Stimulated activated CD8-positive, alpha-beta memory T cell treated with anti-CD3 and anti-CD28 coated beads, Interleukin-12 subunit alpha, Interleukin-12 subunit beta, amount 100 ng/mL, for 24 hours (primary cell): ENCODE data around the gene LNPEP.

Source experiments
- DNase-seq: peaks from one replicate; pipeline ENCODE4 v3.0.0-alpha.2; 2020; ENCODE audit errors: extremely low read depth

LNPEP gene

DNA sequence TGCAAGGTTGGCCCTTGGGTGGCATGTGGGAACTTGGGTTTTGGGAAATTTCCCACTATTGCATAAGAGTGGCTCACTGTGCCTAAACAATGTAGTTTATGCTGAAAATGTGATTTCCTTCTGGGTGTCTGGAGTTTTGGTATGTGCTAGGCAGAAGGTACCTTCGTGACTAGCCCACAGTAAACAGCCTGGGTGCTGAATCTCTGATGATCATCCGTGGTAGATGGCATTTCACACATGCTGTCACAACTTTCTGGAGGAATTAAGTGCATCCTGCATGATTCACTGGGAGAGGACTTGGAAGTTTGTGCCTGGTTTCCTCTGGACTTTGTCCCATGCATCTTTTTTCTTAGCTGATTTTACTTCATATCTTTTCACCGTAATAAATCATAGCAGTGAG is 64.5 kb downstream of the LNPEP start:
- no peak for DNase-seq

DNA sequence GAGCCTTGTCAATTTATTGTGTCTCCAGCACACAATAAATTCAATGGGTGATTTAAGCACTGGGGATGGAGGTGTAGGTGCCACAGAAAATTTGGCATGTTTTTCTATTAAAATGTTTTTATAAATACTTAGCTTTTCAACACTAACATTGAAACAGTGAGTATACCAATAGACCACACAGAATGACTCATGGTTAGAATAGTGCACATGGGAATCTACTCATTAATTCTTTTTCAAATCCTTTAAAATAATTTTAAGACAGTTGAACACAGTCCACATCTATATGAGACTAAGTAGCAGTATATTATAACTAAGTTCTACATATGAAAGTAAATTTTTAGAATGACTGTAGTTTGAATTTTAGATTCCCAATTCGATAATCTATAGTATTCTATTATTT is 67.1 kb downstream of the LNPEP start:
- no peak for DNase-seq

DNA sequence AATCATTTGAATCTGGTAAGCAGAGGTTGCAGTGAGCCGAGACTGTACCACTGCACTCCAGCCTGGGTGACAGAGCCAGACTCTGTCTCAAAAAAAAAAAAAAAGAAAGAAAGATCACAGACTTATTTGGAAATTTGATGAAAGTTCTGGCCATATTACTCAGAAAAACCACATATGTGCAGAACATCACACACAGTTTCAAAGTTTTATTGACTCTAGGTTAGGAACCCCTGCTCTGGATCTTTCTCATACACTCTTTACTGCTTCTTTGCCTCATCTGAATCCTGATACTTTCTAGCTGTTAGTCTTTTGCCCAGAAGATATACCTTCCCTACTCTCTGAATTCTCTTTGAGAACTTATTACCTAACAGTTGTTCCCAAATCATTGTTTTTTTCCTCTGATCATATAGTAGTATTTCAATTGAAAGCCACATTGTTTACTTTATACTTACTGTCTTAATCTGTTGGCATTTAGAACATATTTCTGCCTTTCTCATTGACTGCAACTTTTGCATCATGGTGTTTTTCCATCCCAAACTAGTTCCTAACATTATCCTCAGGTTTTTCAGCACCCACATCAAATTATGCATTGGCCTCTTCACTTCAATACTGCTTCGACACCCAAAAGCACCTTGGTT is 68.7 kb downstream of the LNPEP start:
- no peak for DNase-seq

DNA sequence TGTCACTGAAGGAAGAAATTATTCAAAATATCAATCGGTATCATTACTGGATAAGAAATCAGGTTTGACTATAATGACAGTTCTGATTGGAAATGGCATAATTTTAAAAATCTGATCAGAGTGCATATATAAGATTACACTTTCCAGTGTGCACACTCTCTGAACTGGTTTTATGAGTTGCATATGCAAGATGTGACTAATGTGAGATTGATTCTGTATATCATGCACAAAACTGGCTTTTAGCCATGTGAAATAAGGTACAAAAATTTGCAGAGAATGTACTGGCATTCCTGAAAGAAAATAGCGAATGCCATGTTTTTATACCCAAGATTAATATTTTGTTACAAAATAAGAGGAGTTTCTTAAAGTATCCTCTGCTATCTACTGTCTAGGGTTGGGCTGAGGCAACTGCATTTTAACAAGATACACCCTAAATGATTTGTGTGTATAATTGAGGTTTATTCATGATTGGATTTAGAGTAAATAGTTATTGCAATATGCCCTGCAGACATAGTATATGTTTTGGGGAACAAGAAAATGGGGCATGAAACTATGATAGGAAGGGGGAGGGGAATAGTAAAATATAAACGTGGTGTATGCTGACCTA is 70.7 kb downstream of the LNPEP start:
- no peak for DNase-seq

DNA sequence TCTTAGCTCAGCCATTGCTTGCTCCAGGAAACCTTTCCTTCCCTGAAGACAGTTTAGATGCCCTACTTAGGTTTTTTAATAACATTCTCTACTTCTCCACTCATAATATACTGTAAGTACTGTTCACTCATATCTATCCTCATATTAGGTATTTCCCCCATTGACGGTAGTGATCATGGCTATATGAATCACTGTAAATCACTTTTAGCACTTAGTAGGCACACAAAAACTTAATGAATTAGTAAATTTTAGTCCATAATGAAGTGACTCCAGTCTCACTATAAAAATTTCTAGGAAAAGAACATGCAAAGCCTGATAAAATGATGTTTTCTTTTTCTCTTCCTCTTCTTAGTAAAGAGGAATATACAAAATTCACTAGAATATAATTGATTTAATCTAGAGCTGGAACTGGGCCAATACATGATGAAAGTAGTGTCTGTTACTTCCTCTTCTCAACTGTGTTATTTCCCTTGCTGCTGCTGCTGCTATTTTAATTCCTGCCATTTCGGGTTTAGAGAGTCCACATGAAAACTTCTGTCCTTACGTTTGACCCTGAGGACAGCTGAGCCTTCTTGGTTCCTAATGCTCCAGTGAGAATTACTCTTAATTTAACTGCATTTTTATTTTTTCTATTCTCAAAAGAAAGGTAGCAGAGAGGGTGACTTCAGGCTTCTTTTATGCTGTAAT is 73.5 kb downstream of the LNPEP start:
- no peak for DNase-seq

DNA sequence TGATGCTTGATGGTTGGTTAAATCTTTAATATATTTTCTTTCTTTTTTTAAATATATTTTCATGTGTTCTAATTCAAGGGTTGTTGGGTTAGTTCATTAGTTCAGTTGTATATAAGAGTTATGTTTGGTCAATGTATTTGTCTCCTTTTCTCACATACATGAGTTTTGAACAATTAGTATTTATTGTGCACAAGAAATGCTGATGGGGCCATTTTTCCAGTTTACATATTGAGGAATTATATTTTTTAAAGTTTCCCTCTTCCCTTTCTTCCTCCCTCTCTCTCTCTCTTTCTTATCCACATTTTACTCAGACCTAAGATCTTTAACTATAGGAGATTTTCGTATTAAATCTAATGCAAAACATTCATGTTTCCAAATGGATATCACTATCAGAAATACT is 74.0 kb downstream of the LNPEP start:
- DNase-seq = no peak

DNA sequence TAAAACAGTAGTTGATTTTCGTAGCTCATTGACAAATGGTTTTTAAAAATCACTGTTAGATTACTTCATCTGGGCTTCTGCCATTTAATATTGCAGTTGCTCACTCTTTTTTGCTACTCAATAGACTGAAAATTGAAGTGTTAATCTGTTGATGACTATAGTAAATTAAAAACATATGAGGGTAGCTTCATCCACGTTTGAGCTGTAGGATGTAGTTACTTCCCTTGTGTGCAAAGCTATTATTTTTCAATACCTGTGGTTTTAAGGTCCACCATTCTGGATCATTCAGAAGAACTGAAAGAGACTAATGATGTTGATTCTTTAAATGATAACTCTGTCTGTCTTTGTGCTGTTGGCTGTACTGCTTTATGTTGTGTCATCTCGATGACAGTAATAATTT is 74.7 kb downstream of the LNPEP start:
- no peak for DNase-seq

DNA sequence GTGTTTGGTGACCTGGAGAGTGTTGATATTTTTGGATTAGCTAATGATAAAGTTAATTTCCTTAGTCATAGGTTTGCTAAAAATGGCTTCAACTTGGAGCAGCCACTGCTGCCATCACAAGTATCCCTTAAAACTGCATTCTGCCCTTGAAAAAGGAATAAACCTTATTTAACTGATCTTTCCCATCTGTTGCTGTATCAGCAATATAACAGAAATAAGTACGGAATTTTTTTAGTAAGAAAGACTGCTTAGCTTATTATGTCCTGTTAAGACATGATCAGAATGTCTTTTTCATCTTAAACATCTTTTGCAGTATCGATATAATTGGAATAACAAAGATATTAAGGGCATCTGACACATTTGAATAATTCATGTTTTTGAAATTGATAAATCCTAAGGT is 75.7 kb downstream of the LNPEP start:
- DNase-seq = no peak

DNA sequence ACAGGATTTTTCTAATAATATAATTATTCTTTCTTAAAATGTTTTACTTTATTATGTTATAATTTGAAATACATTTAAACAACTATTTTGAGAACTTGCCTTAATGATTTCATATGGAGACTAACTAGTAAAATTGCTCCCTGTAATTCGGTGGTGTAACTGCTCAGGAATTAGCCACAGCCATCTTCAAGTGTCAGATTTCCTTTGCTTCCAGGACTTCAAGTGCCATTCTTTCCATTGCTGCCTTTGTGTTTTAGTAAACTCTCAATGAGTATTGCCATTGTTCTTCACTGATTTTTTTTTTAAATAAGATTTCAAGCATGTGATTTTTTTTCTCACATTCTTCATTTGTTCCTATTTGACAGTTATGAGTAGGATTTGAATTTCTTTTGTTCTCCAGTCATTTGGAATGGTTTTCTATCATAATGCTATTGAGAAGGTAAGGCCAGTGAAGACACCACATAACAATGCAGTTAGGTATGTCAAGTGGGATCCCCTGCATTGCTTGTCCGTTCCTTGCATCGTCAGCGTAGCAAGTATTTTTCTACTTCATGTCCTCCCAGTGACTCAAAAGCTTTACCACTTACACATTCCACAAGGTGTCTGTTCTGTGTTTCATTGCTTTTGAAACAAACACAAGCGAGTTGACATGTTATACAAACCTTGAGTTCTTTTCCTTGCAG is 83.7 kb downstream of the LNPEP start:
- DNase-seq = no peak

DNA sequence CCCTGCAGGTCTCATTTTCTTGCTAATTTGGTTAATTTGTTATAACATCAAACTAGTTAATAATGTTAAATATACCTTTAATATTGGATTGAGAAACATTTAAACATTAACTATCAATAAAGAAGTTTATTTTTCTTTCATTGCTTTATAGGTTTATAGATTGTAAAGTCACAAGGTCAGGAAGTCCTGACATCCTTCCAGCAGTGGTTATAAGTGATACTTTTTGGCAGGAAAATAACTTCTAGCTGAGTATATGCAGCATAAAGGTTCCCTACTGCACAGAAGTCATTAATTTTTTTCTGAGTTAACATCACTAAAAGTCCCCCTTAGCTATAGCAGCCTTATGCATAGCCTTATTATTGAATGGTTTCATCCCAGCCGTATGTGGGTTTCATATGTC is 85.5 kb downstream of the LNPEP start:
- DNase-seq = no peak

DNA sequence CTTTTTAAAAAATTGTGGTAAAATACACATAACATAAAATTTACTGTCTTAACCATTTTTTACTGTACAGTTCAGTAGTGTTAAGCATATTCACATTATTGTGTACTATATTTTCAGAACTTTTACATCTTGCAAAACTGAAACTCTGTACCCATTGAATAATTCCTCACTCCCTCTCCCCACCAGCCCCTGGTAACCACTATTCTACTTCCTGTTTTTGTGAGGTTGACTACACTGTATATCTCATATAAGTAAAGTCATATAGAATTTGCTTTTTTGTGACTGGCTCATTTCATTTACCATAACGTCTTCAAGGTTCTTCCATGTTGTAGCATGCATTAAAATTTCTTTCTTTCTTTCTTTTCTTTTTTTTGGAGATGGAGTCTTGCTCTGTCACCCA is 87.0 kb downstream of the LNPEP start:
- no peak for DNase-seq

DNA sequence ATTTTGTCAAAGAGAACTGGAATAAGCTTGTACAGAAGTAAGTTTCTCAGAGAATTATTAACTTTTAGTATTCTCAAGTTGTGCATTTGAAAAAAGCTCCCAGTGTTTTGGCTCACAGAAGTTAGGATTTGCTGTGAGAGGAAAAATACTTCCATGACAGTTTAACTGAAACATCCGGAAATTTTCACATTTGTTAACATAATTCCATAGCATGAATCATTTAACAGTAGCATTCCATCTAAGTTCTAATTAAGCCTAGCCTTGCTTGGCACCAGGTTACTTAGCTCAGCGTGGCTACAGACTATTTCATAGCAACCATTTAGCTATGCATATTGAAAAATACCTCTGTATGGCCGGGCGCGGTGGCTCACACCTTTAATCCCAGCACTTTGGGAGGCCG is 90.8 kb downstream of the LNPEP start:
- DNase-seq = no peak

DNA sequence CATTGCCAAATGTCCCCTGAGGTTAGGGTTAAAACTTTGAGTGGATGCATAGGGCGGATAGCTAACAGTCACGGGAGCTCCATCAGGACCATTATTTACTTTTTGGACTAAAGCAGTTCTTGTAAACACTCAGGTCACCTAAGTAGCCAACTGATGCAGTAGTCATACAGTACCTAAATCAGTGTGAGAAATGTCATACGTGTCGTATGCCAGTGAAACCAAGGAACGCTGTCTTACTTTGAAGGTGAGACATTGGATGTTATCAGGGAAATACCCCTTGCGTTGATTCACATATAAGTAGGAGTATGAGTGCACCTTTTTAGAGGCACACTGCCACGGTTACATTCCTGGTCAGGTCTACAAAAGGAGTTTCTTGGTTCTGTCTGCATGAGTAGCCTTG is 101.9 kb downstream of the LNPEP start:
- DNase-seq = no peak

DNA sequence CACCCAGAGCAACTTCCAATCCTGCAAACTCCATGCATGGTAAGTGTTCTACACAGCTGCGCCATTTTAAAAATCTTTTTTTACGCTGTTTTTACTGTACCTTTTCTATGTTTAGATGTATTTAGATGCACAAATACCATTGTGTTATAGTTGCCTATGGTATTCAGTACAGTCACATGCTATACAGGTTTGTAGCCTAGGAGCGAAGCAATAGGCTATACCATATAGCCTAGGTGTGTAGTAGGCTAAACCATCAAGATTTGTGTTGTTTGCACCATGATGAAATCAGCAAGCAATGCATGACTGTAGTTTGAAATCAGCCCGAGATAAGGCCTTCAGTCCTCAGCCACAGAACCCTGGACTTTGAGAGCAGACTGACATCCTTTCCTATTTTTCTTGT is 105.4 kb downstream of the LNPEP start:
- no peak for DNase-seq

DNA sequence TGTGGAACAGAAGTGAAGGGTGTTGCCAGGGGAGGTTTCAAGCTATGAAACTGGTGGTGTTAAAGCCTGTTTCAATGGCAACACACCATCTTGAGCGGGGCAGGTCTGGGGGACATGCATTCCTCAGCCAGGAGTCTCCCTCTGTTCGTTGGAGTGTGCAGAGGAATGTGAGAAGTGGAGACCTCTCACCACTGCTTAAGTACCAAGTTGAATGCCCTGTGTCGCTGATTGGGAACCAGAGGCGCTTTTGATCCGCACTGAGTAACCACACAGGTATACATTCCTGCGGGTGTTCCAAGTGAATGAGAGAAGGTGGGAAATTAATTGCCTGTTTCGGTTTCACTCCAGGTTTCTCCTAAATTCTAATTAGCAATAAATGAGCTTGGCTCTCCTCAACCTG is 107.1 kb downstream of the LNPEP start:
- no peak for DNase-seq

DNA sequence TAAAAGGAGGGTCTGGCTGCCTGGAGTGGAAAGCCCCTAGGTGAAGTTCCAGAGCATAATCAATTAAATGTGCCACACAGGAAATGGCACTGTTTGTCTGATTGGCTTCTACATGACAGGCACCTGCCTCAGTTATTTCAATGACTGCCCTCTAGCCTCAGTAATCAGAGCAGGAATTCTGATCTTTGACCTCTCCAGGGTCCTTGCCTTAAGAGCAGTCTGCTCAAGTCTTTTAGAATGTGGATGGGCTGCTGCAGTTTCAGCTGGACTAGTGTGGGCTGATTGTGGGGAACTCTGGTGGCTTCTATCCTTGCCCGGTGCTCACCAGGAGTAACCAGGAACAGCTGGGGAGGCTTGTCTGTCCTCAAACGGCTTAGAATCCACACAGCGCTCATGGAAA is 107.6 kb downstream of the LNPEP start:
- no peak for DNase-seq

DNA sequence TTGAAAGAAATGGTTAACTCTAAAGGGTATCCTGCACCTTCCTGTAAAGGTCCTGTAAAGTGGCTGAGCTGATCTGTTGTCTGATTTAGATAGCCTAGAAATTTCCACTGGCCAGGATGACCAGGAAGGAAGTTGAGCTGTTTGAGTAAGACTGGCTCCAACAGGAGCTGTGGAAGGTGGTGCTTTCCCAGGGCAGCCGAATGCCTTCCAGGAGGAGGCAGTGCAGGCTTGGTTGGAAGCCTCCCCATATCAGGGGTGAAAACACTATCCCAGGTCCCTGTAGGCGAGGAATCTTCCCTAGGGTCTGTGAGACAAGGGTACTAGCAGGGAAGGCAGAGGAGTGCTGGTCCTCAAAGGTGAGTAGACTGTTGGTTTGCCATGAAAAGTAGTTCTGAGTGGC is 108.2 kb downstream of the LNPEP start:
- no peak for DNase-seq

DNA sequence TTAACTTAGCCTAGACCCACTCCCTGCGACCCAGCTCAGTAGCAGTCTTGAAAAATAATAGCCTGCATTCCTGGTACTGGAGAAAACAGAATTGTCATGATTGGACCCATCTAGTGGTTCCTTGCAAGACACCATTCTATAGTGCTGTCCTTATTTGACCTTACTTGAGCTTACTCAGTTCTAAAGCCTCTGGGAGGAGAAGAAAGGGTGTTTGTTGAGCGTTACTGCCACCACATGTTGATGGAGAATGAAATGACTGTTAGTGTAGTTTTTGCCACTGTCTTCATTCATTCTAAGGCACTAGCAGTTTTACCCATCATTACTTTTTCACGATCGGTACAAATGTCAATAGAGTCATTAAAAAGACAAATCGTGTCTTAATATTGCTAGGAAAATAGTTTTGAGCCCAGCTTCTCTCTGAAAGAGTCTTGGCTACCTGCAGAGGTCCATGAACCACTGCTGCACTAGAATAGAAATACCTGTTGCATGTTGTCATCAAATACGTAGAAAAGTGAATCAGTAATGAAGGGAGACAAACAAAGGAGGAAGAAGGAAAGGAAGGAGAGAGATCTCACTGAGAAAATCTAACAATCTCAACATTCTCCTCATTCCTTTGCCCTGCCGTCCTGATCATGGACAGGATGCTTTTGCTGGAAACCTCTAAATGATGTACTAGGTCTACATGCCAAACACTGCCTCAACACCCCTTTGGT is 110.5 kb downstream of the LNPEP start:
- no peak for DNase-seq

DNA sequence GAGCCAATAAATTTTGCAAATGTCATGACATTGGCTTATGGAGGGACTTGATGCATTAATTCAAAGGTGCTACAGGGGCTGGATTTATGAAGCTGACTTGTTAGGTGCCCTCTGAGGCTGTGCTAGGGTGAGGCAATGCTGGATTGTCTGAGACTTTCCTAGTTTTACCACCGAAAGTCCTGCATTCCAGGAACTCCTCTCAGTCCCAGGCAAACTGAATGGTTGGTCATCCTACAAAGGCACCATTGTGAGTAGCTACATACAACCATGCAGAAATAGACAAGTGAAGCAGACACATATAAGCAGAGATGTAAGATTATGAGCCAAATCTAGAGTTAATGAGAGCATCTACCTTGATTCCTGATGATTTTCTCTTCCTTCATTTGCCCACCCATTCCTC is 111.2 kb downstream of the LNPEP start:
- no peak for DNase-seq

DNA sequence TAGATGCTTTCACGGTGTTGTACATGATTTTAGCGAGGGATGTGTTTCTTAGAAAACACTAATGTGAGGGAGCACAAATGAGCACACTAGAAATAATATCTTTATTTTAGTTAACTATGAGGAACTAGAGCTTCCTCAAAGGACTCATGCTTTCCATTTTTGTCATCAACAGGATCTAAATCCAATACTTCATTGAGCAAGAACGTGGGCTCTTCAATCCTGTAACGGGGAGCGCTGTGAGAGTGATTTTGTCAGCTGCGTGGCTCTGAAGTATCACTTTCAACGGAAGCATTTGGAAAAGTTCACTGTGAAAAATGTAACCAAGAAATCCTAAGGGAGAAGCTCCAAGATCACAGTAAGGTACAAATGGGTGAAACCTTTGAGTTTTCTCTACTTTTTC is 113.3 kb downstream of the LNPEP start:
- no peak for DNase-seq

DNA sequence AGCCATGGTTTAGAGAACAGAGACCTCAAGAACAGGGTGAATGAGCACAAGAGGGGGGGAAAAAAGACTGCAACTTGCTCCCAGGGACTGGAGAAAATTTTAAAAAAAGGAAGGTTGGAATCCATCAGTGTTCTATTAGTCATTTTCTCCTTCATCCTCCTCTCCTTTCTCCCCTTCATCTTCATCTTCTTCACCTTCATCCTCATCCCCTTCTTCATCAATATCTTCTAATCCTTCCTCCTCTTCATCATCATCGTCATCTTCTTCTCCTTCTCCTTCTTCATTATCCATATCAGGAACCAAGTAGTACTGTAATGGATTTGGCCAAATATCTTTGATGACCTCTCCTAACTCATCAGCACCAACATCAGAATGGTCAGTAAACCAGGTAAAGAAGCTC is 120.4 kb downstream of the LNPEP start:
- DNase-seq = no peak

DNA sequence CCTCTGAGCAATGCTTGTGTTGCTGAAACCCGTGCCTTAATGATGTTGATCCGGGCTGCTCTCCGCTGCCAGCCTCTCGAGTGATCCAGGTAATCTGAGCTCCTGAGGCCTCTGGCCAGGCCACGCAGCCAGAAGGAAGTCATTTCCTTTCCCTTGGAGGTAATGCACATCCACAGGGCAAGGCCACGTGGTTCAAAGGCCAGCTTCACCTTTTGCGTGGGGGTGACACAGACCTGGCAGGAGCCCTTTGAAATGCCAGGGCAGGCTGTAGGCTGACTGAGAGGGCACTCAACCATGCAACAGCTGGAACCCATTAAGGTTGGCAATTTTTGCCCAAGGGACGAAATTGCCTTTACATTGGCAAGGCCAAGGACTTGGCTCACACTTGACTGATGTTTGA is 126.2 kb downstream of the LNPEP start:
- DNase-seq = no peak
